A549 (cell line): Measurements from ENCODE around the gene KIT. TPM values are rescaled to one million over a fixed set of nuclear protein-coding genes. Genes with fewer than 3 reads are reported as not detected.

ENCODE experiments used
- ATAC-seq, 2 experiments: fragments of 200-7000 bp in 1 of 2; fragments of >200 bp in 1 of 2; cut with Nextera tagmentation in 1 of 2; cut with Tn5 transposase in 1 of 2; 3 replicates each; pipeline versions ENCODE4 v1.8.0 to v1.9.1; 2018 to 2020; ENCODE audit warnings: mild to moderate bottlenecking in 1 of 2, moderate library complexity in 1 of 2
- CTCF ChIA-PET: fragments of 300-600 bp; sonication (Branson Sonifier 250); formaldehyde crosslinking; extraction: SDS; loops from one replicate; lab custom pipeline; 2021; ENCODE audit warnings: antibody characterized with exemption, inconsistent platforms; lab: Yijun Ruan, JAX
- POLR2A ChIA-PET: fragments of 350-600 bp; formaldehyde crosslinking; extraction: SDS; loops from one replicate; lab custom pipeline; 2021; ENCODE audit warnings: antibody characterized with exemption, inconsistent platforms; lab: Yijun Ruan, JAX
- DNase-seq, 2 experiments: peaks; one replicate each; pipeline versions ENCODE4 v3.0.0 to v3.0.0-alpha.2; 2011 to 2016; ENCODE audit warnings: low read depth in 1 of 2, low spot score in 1 of 2
- FAIRE-seq: peaks from 2 replicates; lab custom pipeline; 2011; peaks lifted over from hg19 to GRCh38; lab: Jason Lieb, UNC
- H3K27ac ChIP-seq, 2 experiments: fragments of >200 bp; sonication (Bioruptor Twin); formaldehyde crosslinking; 3 replicates each; pipeline ENCODE4 v1.5.1; 2016 to 2017
- H3K4me1 ChIP-seq: fragments of >200 bp; sonication (Bioruptor Twin); formaldehyde crosslinking; 3 replicates; pipeline ENCODE4 v1.6.1; 2016
- H3K4me2 ChIP-seq: fragments of >200 bp; sonication (Bioruptor Twin); formaldehyde crosslinking; 3 replicates; pipeline ENCODE4 v1.6.1; 2016
- H3K4me3 ChIP-seq: fragments of >200 bp; sonication (Bioruptor Twin); formaldehyde crosslinking; 3 replicates; pipeline ENCODE4 v1.5.1; 2016
- H3K9me3 ChIP-seq: fragments of >200 bp; sonication (Bioruptor Twin); formaldehyde crosslinking; 3 replicates; pipeline ENCODE4 v1.6.1; 2016
- BCL3 ChIP-seq: fragments of >200 bp; sonication (Bioruptor Twin); formaldehyde crosslinking; IDR thresholded peaks from 3 replicates; pipeline ENCODE4 v1.6.1; 2016
- BHLHE40 ChIP-seq: IDR thresholded peaks from 2 replicates; pipeline ENCODE4 v1.6.1; 2012; ENCODE audit warnings: low read depth, low read length, inconsistent platforms
- CEBPB ChIP-seq, 2 experiments: fragments of >200 bp in 1 of 2; sonication (Bioruptor Twin) in 1 of 2; formaldehyde crosslinking in 1 of 2; IDR thresholded peaks; 2 replicates each; pipeline ENCODE4 v1.6.1; 2012 to 2016
- CHD4 ChIP-seq: fragments of 200-600 bp; sonication (generic); IDR thresholded peaks from 2 replicates; pipeline ENCODE4 v1.6.1; 2016; ENCODE audit warnings: antibody characterized with exemption, mild to moderate bottlenecking, borderline replicate concordance
- EHF ChIP-seq: fragments of 250-450 bp; sonication (Bioruptor Pico); IDR thresholded peaks from 2 replicates; pipeline ENCODE4 v1.5.0; 2020; ENCODE audit warnings: mild to moderate bottlenecking
- ESRRA ChIP-seq: fragments of 150-350 bp; IDR thresholded peaks from 2 replicates; pipeline ENCODE4 v1.6.1; 2014; ENCODE audit warnings: mild to moderate bottlenecking, low read length, borderline replicate concordance
- GATA3 ChIP-seq: IDR thresholded peaks from 2 replicates; pipeline ENCODE4 v1.6.1; 2012; ENCODE audit warnings: borderline replicate concordance
- KDM1A ChIP-seq: fragments of 200-600 bp; sonication (generic); IDR thresholded peaks from 2 replicates; pipeline ENCODE4 v1.6.1; 2016; ENCODE audit warnings: low read depth, mild to moderate bottlenecking
- MAZ ChIP-seq: fragments of 150-350 bp; IDR thresholded peaks from 2 replicates; pipeline ENCODE4 v1.6.1; 2014; ENCODE audit warnings: antibody characterized with exemption, low read depth, low read length, borderline replicate concordance
- NFE2L2 ChIP-seq: fragments of 150-350 bp; conservative IDR thresholded peaks from 2 replicates; pipeline ENCODE4 v1.6.1; 2014; ENCODE audit warnings: low read length
- PHF8 ChIP-seq: fragments of 200-600 bp; sonication (generic); IDR thresholded peaks from 2 replicates; pipeline ENCODE4 v1.6.1; 2016; ENCODE audit warnings: low read depth, mild to moderate bottlenecking, antibody characterized with exemption, moderate library complexity, borderline replicate concordance
- POLR2A ChIP-seq: IDR thresholded peaks from 2 replicates; pipeline ENCODE4 v1.6.1; 2012; ENCODE audit warnings: mild to moderate bottlenecking, low read length
- RAD21 ChIP-seq, 2 experiments: fragments of >200 bp in 1 of 2; sonication (Bioruptor Twin) in 1 of 2; formaldehyde crosslinking in 1 of 2; IDR thresholded peaks in 1 of 2; conservative IDR thresholded peaks in 1 of 2; 2 replicates in 1 of 2; 3 replicates in 1 of 2; pipeline ENCODE4 v1.6.1; 2012 to 2018; ENCODE audit warnings: inconsistent platforms in 1 of 2
- SMC3 ChIP-seq: fragments of >200 bp; sonication (Bioruptor Twin); formaldehyde crosslinking; IDR thresholded peaks from 3 replicates; pipeline ENCODE4 v1.6.1; 2018; ENCODE audit warnings: inconsistent platforms
- TFCP2L1 ChIP-seq: fragments of 250-450 bp; sonication (Bioruptor Pico); IDR thresholded peaks from 2 replicates; pipeline ENCODE4 v1.5.0; 2021; ENCODE audit warnings: mild to moderate bottlenecking
- TP53 ChIP-seq: fragments of 250-450 bp; sonication (Bioruptor Pico); IDR thresholded peaks from 2 replicates; pipeline ENCODE4 v1.5.0; 2021; ENCODE audit warnings: mild to moderate bottlenecking, moderate library complexity
- ZFP36 ChIP-seq: fragments of 450-650 bp; IDR thresholded peaks from 2 replicates; pipeline ENCODE4 v1.6.1; 2014; ENCODE audit warnings: borderline replicate concordance; ENCODE audit not compliant: partially characterized antibody
- ZNF302 ChIP-seq: fragments of 250-450 bp; sonication (Bioruptor Pico); IDR thresholded peaks from 2 replicates; pipeline ENCODE4 v1.9.0; 2021; ENCODE audit warnings: inconsistent platforms, mild to moderate bottlenecking, moderate library complexity
- WGBS: methylation state at CpG from one replicate; pipeline ENCODE4 v1.1.6; 2017; ENCODE audit errors: missing lambda C conversion rate; 5-methylcytosine and 5-hydroxymethylcytosine counted together
- polyA plus RNA-seq, 4 experiments: library from polyadenylated mRNA; depleted of rRNA in 3 of 4; stranded (reverse); fragments of >200 nt; fragmentation: RNase III in 1 of 4; extraction: RNeasy Plus Mini Kit Qiagen cat#74134 plus additional on column Dnase treatment in 1 of 4; gene quantifications; 2 replicates in 3 of 4; 3 replicates in 1 of 4; pipeline ENCODE4 v1.2.3, GENCODE V29; 2011 to 2017
- TF ChIP-seq, protein P1 (sequence below): fragments of >200 bp; sonication (Bioruptor Twin); formaldehyde crosslinking; IDR thresholded peaks from 3 replicates; pipeline ENCODE4 v1.5.1; 2016
- TF ChIP-seq, protein P2 (sequence below): fragments of 200-600 bp; sonication (generic); IDR thresholded peaks from 2 replicates; pipeline ENCODE4 v1.6.1; 2016; ENCODE audit warnings: antibody characterized with exemption, mild to moderate bottlenecking, moderate library complexity

Gene KIT
- polyA plus RNA-seq, 2 of the 4 experiments (the other 2 are of a cell fraction): not detected

- CTCF ChIA-PET: no interaction called here
- POLR2A ChIA-PET: no interaction called here
Observed at GRCh38 chr4:54767376-54767775, 109.6 kb downstream of the KIT start.

DNA sequence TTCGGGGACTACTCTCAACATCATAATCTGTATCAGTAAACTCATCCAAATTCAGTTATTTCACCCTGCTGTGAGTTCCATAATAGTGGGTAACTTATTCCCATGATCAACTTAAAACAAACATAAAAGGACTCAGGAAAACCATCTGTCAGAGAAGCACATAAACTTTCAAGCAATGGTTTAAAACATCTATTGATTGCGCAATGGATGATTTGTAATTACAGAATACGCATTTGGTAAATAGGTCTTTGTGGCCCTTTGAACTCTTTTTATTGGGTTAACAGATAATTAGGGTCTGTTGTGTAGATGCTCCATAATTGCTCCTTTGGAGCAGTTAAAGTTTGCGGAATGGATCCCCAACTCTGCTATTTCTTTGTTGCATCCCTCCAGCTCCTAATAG is 115.3 kb downstream of the KIT start:
- CTCF ChIA-PET: no interaction called here
- H3K4me3 ChIP-seq: no peak overlapping the region
- no peak overlapping the region for H3K27ac ChIP-seq
- no peak for DNase-seq
- no peaks in the 10 kb centered on the region for H3K9me3 ChIP-seq
- H3K4me1 ChIP-seq: no peaks in the 10 kb centered on the region
- POLR2A ChIA-PET: no interaction called here
- 71% methylated on average over 4 of the region's 4 CpGs for WGBS
- no peak for FAIRE-seq
- peak; percentile 57 to 76; a peak in 3 of 4 replicates for TF ChIP-seq CEBPB (IDR thresholded peaks at IDR 0.05)
- TF ChIP-seq RAD21 (conservative IDR thresholded peaks at IDR 0.05 in 1 of 2, IDR thresholded peaks at IDR 0.05 in 1 of 2): no peak
- no peak for ATAC-seq
- no peak overlapping the region for H3K4me2 ChIP-seq

More at GRCh38 chr4:54767376-54767775, 109.6 kb downstream of the KIT start:
- H3K27ac ChIP-seq: no peak overlapping the region
- no peak overlapping the region for H3K4me2 ChIP-seq
- H3K4me3 ChIP-seq: no peak overlapping the region
- H3K9me3 ChIP-seq: no peaks in the 10 kb centered on the region
- ATAC-seq (no peak), FAIRE-seq (no peak)
- H3K4me1 ChIP-seq: no peaks in the 10 kb centered on the region
- no peak for TF ChIP-seq GATA3
- TF ChIP-seq SMC3: no peak
- TF ChIP-seq, protein P1, sequence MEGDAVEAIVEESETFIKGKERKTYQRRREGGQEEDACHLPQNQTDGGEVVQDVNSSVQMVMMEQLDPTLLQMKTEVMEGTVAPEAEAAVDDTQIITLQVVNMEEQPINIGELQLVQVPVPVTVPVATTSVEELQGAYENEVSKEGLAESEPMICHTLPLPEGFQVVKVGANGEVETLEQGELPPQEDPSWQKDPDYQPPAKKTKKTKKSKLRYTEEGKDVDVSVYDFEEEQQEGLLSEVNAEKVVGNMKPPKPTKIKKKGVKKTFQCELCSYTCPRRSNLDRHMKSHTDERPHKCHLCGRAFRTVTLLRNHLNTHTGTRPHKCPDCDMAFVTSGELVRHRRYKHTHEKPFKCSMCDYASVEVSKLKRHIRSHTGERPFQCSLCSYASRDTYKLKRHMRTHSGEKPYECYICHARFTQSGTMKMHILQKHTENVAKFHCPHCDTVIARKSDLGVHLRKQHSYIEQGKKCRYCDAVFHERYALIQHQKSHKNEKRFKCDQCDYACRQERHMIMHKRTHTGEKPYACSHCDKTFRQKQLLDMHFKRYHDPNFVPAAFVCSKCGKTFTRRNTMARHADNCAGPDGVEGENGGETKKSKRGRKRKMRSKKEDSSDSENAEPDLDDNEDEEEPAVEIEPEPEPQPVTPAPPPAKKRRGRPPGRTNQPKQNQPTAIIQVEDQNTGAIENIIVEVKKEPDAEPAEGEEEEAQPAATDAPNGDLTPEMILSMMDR: no peak
- TF ChIP-seq ZFP36: no peak
- TF ChIP-seq PHF8: no peak
- TF ChIP-seq ZNF302 (CRISPR knock-in tag): no peak
- TF ChIP-seq CHD4: no peak
- no peak for TF ChIP-seq RAD21 (conservative IDR thresholded peaks at IDR 0.05 in 1 of 2, IDR thresholded peaks at IDR 0.05 in 1 of 2)
- TF ChIP-seq BCL3: no peak
- TF ChIP-seq POLR2A: no peak
- no peak for TF ChIP-seq ESRRA
- no peak for TF ChIP-seq NFE2L2
- TF ChIP-seq MAZ: no peak
- TF ChIP-seq KDM1A: no peak
- TF ChIP-seq BHLHE40: no peak
- TF ChIP-seq, protein P2, sequence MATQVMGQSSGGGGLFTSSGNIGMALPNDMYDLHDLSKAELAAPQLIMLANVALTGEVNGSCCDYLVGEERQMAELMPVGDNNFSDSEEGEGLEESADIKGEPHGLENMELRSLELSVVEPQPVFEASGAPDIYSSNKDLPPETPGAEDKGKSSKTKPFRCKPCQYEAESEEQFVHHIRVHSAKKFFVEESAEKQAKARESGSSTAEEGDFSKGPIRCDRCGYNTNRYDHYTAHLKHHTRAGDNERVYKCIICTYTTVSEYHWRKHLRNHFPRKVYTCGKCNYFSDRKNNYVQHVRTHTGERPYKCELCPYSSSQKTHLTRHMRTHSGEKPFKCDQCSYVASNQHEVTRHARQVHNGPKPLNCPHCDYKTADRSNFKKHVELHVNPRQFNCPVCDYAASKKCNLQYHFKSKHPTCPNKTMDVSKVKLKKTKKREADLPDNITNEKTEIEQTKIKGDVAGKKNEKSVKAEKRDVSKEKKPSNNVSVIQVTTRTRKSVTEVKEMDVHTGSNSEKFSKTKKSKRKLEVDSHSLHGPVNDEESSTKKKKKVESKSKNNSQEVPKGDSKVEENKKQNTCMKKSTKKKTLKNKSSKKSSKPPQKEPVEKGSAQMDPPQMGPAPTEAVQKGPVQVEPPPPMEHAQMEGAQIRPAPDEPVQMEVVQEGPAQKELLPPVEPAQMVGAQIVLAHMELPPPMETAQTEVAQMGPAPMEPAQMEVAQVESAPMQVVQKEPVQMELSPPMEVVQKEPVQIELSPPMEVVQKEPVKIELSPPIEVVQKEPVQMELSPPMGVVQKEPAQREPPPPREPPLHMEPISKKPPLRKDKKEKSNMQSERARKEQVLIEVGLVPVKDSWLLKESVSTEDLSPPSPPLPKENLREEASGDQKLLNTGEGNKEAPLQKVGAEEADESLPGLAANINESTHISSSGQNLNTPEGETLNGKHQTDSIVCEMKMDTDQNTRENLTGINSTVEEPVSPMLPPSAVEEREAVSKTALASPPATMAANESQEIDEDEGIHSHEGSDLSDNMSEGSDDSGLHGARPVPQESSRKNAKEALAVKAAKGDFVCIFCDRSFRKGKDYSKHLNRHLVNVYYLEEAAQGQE: no peak
- TF ChIP-seq EHF (CRISPR knock-in tag): no peak
- no peak for TF ChIP-seq TFCP2L1 (CRISPR knock-in tag)
- TF ChIP-seq TP53: no peak
- TF ChIP-seq, all 56 proteins: peak for 0
- no peak for DNase-seq
